NT2/D1 (cell line): ENCODE data around the gene PRKD2.

Source experiments
- YY1 ChIP-seq: IDR thresholded peaks from 2 replicates; pipeline ENCODE4 v1.6.1; 2011; ENCODE audit not compliant: insufficient read length, insufficient read depth
- ZNF274 ChIP-seq: IDR thresholded peaks from 2 replicates; pipeline ENCODE4 v1.6.1; 2011; ENCODE audit warnings: mild to moderate bottlenecking, low read depth, low read length

DNA sequence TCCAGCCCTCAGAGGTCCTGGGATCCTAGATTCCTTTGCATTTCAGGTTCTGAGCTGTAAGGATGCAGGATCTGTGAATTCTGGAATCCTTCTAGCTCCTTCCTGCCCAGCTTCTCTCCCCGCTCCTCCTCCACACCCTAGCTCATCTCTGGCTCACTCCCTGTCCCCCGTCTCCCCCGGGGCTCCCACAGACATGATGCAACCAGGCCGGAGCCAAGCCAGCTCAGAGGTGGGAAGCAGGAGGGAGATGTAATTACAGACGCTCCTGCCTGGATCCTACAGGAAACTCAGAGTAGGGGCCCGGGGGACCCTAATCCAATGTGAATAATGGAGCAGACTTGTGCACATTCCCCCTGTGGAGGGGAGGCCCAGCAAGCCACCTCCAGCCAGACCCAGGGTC is 85.4 kb downstream of the PRKD2 start:
- no peak for TF ChIP-seq ZNF274
- no peak for TF ChIP-seq YY1
